ENCODE measurements around the gene STXBP5L.

DNA sequence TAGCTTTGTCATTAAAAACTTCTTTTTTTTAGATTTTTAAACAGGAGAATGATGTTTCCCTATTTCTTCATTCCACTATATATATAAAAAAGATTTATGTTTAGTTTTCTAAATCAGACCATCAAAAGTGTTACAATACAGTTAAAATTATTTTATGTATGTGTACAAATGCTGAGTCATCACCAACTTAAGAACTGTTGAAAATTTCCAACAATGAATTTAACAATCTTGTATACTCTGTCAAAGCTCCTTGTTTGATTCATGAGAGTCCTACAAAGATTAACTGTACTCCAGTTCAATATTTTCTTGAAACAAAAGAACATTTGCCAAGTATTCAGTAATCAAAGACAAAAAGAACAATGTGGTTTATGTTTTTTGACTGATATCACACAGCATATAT, 555.7 kb downstream of the STXBP5L start:
- TF ChIP-seq, protein P1, sequence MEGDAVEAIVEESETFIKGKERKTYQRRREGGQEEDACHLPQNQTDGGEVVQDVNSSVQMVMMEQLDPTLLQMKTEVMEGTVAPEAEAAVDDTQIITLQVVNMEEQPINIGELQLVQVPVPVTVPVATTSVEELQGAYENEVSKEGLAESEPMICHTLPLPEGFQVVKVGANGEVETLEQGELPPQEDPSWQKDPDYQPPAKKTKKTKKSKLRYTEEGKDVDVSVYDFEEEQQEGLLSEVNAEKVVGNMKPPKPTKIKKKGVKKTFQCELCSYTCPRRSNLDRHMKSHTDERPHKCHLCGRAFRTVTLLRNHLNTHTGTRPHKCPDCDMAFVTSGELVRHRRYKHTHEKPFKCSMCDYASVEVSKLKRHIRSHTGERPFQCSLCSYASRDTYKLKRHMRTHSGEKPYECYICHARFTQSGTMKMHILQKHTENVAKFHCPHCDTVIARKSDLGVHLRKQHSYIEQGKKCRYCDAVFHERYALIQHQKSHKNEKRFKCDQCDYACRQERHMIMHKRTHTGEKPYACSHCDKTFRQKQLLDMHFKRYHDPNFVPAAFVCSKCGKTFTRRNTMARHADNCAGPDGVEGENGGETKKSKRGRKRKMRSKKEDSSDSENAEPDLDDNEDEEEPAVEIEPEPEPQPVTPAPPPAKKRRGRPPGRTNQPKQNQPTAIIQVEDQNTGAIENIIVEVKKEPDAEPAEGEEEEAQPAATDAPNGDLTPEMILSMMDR (IDR thresholded peaks at IDR 0.05), result no peak
- TF ChIP-seq EP300 (IDR thresholded peaks at IDR 0.05; ENCODE audit: borderline replicate concordance in 1 of 2, low read depth in 1 of 2, low read length in 1 of 2), result no peak
- no peak for TF ChIP-seq SMC3 (IDR thresholded peaks at IDR 0.05; ENCODE audit: low read depth, low read length)
- TF ChIP-seq MXI1 (IDR thresholded peaks at IDR 0.05; ENCODE audit: low read depth, low read length), result no peak
- TF ChIP-seq TAF1 (IDR thresholded peaks at IDR 0.05; ENCODE audit: borderline replicate concordance, low read depth, low read length), result no peak
- no peak for TF ChIP-seq EZH2phosphoT487 (IDR thresholded peaks at IDR 0.05; ENCODE audit: borderline replicate concordance, low read depth)
- TF ChIP-seq GABPA (IDR thresholded peaks at IDR 0.05; ENCODE audit: low read depth), result no peak
- no peak for TF ChIP-seq POLR2AphosphoS5 (IDR thresholded peaks at IDR 0.05; ENCODE audit: low read depth, low read length)
- TF ChIP-seq, protein P2, sequence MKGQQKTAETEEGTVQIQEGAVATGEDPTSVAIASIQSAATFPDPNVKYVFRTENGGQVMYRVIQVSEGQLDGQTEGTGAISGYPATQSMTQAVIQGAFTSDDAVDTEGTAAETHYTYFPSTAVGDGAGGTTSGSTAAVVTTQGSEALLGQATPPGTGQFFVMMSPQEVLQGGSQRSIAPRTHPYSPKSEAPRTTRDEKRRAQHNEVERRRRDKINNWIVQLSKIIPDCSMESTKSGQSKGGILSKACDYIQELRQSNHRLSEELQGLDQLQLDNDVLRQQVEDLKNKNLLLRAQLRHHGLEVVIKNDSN (IDR thresholded peaks at IDR 0.05; ENCODE audit: borderline replicate concordance, low read depth), result no peak
